Coronary artery (tissue), 2 donors: Measurements from ENCODE around the gene UMODL1.

ENCODE experiments used
- DNase-seq: peaks from one replicate; pipeline ENCODE4 v3.0.0-alpha.2; 2017; ENCODE audit warnings: low spot score
- H3K27ac ChIP-seq, 2 donors: fragments of 200-600 bp; sonication (generic); one replicate each; pipeline ENCODE4 v1.5.1; 2016 to 2019
- H3K4me3 ChIP-seq: fragments of 200-600 bp; sonication (generic); 2 replicates; pipeline ENCODE4 v1.5.1; 2016; ENCODE audit warnings: mild to moderate bottlenecking, moderate library complexity
- CTCF ChIP-seq: fragments of 200-600 bp; sonication (generic); IDR thresholded peaks from one replicate; pipeline ENCODE4 v1.5.1; 2019; ENCODE audit warnings: antibody characterized with exemption

UMODL1 gene

GRCh38 chr21:42060166-42060565 lies 11.0 kb upstream of the UMODL1 start:
- no peak for DNase-seq

GRCh38 chr21:42061195-42061985 lies 9.7 kb upstream of the UMODL1 start:
- Histone ChIP-seq H3K27ac (no peak overlapping the region), H3K4me3 (no peak overlapping the region)
- no peak for TF ChIP-seq CTCF
- no peak for DNase-seq

More at GRCh38 chr21:42060166-42060565, 11.0 kb upstream of the UMODL1 start:
- Histone ChIP-seq H3K4me3 (no peak overlapping the region), H3K27ac (no peak overlapping the region)
- TF ChIP-seq CTCF, result no peak

GRCh38 chr21:42061986-42062235 lies 9.2 kb upstream of the UMODL1 start:
- no peak for TF ChIP-seq CTCF
- no peak overlapping the region for H3K4me3 ChIP-seq
- no peak overlapping the region for H3K27ac ChIP-seq
- no peak for DNase-seq

- Histone ChIP-seq H3K4me3 (no peak overlapping the region), H3K27ac (no peak overlapping the region)
- TF ChIP-seq CTCF, result no peak
- DNase-seq, result no peak
These were observed 8.7 kb upstream of the UMODL1 start for GRCh38 chr21:42062236-42063022.

- no peak for DNase-seq
- Histone ChIP-seq H3K27ac (no peak overlapping the region), H3K4me3 (no peak overlapping the region)
- no peak for TF ChIP-seq CTCF
These were observed 7.9 kb upstream of the UMODL1 start for GRCh38 chr21:42063191-42063570.

GRCh38 chr21:42063571-42064521 lies 7.3 kb upstream of the UMODL1 start:
- Histone ChIP-seq H3K4me3 (no peak overlapping the region), H3K27ac (no peak overlapping the region)
- no peak for TF ChIP-seq CTCF
- DNase-seq, result no peak
